HuH-7 (cell line): Measurements from ENCODE around the gene BPIFB4.
"Not testable (repeated sequence)": the region's sequence is repeated elsewhere in the genome, so short reads cannot be mapped to it uniquely, and the experiment has no call there.

Experiments
- DNase-seq: peaks from one replicate; pipeline ENCODE4 v3.0.0; 2011; ENCODE audit warnings: low spot score

BPIFB4 gene

DNA sequence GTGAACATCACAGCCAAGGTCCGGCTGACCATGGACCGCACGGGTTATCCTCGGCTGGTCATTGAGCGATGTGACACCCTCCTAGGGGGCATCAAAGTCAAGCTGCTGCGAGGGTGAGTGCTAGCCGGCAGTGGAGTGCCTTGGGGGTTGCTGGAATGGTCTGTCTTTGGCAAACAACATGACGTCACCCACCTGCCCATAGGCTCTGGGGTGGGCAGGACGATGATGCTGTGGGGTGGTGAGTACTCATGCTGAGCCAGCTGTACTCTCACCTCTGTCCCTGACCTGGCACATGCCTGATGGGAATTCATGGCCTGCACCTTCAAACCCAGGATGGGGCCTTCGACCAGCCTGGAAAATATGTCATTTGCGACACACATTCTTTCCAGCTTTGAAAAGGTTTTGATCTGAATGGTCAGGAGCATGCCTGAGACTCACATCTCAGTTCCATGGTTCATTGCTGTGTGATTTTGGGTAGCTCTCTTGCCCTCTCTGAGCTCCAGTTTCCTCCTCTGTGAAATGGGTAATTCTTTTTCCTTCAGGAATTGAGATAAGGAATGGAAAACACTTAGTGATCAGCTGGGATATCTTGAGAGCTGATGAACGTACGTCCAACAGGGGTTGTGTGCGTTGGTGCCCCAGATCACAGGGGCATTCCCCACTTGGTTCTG is 6.7 kb downstream of the BPIFB4 start:
- no peak for DNase-seq

DNA sequence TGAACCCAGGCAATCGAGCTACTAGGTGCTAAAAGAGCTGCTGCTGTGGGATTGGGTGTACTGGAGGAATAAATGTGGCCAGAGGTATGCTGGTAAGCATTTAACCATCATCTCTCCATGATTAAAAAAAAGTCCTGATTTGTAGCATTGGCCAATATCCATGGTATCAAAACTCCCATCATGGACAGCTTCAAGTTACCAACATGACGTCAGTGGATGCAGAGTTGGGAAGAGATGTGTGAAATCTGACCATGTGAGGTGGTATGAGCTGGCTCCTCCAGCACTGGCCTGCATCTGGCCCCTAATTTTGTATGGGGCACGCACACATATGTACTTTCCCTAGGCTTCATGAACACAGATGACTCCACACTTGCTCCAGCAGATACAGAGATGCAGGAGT is 11.7 kb downstream of the BPIFB4 start:
- DNase-seq, result no peak

DNA sequence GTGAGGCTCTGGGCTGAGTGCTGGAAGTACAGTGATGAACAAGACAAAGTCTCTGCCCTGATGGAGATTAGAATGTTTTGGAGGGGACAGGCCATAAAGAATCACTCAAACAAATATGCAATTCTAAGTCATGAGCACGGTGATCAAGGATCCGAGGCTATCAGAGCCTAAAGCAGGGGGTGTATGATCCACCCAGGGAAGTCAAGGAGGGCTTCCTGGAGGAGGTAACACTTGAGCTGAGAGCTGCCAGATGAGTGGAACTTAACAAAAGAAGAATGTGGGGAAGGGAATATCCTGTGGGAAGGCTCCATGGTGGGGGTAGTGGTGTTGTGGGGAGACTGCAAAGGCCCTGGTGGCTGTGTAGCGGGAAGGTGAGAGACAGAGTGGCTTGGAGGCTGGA is 12.2 kb downstream of the BPIFB4 start:
- no peak for DNase-seq

DNA sequence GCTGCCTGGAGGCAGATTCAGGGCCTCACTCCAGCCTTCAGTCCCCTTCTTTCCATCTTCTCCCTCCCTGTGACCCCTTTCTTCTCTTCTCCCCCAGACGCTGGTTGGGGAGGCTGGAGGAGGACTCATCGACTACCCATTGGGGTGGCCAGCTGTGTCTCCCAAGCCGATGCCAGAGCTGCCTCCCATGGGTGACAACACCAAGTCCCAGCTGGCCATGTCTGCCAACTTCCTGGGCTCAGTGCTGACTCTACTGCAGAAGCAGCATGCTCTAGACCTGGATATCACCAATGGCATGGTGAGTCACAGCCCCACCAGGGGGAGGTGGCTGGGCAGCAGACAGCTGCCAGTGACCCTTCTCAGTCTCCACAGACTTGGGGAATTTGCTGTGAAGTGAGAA is 12.9 kb downstream of the BPIFB4 start:
- no peak for DNase-seq

DNA sequence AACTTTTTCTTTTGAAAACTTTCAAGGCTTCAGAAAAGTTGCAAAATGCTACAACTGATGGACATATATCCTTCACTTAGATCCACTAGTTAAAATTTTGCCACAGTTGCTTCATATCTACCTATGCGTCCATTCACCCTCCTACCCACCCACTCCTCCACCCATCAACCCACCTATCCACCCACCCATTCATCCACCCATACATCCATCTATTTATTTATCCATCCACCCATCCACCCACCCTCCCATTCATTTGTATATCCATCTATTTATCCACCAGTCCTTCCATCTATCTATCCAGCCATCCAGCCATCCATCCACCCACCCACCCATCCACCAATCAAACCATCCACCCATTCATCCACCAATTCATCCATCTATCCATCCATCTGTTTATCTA is 13.6 kb downstream of the BPIFB4 start:
- DNase-seq, result no peak

DNA sequence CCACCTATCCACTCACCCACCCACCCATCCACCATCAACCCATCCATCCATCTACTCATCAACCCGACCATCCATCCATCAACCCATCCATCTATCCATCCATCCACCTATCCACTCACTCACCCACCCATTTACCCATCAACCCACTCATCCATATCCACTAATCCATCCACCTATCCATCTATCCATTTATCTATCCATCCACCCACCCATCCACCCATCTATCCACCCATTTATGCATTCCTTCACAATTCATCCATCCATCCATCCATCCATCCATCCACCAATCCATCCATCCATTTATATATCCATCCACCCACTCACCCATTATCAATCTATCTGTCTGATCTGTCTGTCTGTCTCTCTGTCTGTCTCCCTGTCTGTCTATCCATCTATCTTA is 14.1 kb downstream of the BPIFB4 start:
- DNase-seq, result no peak

DNA sequence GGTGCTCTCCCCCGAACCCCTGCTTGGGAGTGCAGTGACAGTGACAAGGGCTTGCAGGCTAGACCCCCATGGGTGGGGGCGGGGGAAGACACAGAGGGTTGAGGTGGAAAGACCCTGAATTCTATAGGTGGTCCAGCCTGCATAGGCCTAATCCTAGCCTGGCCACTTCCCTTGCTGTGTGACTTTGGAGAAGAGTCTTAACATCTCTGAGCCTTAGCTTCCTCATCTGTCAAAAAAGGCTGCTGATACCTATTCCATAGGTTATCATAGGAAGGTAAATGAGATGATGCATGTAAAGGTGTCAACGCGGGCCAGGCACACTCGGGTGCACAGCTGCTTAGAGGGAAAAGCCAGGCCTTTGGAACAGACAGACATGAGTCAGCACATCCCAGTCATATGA is 15.8 kb downstream of the BPIFB4 start:
- DNase-seq, result no peak

DNA sequence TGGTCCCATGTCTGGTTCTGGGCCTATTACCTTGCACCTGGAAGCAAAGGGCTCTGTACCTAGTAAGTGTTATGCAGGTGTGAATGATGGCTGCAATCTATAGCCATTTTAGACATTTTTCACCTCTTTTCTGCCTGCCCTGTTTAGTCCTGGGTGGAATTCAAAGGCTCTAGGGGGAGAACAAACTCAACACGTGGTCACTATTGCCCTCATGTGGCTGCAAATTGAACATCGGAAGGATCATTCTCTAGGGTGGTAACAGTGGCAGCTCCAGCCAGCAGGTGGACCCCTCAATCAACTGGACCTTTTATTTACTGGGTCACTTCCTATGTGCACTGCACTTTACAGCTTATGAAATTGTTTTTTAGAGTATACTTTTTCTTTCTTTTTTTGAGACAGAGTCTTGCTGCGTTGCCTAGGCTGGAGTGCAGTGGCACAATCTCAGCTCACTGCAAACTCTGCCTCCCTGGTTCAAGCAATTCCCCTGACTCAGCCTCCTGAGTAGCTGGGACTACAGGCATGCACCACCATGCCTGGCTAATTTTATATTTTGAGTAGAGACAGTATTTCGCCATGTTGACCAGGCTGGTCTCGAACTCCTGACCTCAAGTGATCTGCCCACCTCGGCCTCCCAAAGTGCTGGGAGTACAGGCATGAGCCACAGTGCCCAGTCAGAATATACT is 16.6 kb downstream of the BPIFB4 start:
- DNase-seq, result peak; percentile 96

DNA sequence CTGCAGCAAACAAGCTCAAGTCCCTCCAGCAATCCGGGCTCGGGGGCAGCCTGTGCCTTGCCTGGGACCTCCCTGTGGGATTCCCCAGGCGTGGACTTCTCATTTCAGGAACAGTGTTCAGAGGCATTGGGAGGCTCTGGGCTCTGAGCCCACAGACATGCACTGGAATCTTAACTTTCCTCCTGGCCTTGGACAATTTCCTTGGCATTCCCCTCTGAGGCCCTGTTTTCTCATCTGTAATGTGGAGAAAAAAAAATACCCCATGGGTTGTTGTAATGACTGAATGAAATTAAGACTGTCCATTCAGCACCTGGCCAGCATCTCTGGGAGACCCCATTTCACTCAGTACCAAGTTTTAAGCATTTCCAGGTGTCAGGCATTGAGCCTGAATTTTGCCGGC is 17.6 kb downstream of the BPIFB4 start:
- DNase-seq, result no peak

DNA sequence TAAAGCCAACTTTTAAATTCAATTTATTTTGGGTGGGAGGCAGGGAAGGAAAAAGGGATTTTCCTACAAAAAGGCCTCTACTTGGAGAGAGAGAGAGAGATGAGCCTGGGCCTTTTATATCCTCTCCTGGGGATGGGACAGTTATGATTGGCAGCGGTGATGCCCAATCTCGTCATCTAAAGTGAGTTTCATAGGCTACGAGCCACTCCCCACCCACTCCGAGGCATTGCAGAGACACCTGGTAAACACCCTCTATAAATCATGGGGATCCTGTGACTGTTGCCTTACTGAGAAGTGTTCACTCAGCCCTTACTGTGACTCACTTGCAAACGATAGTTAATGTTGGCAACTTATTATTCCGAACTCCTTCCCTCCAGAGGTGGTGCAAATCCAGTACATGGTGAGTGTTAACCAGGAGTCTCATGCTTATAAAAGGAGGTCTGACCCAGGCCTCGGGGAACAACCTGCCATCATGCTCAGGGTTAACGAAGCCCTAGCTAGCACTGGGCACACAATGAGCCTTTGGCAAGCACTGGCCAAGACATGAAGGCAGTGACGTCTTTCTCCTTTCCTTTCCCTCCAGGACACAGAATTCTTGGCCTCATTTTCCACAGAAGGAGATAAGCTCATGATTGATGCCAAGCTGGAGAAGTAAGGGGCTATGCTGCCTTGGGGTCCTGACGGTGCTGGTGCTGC is 20.5 kb downstream of the BPIFB4 start:
- no peak for DNase-seq

DNA sequence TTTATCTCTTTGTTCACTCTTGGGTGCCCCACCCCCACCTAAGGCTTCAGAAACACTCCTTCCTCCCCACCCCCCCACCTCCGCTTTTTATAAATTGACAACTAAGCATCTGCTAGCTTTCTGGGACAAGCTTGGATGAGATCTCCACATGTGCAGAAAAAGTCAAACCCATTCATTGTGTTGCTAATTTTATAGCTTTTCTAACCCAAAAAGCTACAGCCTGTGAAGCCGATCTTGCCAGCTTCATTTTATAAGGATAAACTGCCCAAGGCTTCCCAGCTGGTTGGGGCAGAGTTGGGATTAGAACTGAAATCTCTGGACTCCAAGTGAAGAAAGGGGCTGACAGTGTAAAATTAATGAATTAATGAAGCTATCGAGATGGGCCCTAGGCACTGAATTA is 24.1 kb downstream of the BPIFB4 start:
- no peak for DNase-seq

DNA sequence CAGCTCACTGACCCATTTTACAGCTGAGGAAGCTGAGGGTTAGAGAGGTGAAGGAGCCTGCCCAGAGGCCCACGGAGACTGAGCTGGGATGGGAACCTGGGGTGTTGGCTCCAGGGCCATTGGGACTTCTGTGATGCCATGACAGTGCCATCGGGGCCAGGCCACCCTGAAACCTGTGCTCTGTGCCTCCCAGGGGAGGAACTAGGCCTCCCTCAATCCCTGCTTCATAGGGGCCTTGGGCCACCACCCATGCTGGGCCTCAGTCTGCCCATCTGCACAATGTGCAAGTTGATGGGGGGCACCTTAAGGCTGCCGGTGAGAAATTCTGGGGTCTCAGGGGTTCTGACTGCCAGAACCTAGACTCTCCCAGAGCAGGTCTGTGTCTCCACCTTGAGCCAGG is 24.9 kb downstream of the BPIFB4 start:
- no peak for DNase-seq

DNA sequence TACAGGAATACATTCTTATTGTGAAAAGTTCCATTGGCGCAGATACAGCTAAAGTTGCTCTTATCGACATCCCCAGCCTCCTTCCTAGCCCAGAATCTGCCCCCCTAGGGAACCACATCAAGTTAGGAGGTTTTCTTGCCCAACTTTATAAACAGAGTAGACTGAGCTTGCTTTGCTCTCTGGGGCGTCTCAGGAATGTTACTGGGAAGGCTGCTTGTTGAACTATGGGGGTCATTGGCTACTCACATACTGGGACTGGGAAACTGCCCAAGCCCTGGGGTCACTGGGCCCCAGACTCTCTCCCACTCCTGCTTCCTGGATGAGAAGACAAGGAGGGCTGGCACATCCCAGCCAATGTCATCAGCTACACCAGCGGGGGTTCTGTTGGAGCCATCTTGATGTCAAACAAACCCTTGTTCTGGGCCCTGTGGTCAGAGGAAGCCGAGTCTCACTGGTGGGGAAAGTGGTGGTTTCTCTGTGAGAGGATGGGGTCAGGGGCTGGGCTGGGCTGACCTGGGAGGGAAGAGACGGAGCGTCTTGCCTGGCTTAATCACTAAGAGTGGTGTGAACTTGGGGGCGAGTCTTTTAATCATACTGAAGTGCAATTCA is 26.0 kb downstream of the BPIFB4 start:
- no peak for DNase-seq

DNA sequence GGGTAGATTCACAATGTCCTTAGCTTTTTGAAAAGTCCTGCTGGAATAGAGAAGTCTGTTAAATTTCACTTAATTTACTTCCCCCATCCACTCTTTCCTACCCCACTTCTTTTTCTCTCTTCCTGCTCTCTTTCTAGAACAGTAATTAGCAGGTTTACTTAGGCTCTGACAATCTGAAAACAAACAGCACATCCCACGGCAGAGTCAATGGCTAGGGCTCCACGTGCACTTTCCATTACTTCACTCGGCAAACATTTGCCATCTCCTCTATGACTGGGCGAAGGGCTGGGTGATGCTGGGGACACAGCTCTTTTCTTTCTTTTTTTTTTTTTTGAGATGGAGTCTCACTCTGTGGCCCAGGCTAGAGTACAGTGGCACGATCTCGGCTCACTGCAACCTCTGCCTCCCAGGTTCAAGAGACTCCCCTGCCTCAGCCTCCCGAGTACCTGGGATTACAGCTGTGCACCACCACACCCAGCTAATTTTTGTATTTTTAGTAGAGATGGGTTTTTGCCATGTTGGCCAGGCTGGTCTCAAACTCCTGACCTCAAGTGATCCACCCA is 26.7 kb downstream of the BPIFB4 start:
- peak; percentile 73 for DNase-seq

DNA sequence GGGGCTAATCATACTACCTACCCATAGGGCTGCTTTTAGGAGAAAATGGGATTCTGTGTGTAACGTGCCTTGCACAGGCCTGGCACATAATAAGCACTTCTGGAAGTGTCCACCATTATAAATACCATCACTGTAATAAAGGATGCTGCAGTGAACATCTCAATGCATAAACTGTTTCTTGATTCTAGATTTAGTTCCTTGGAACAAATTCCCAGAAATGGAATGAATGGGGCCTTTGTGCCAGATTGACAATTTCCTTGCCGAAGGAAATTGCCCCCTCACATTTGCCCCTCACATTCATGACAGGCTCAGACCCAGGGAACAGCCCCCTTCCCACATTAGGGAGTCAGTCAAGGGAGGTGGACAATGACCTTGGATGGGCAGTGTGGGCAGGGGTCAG is 29.2 kb downstream of the BPIFB4 start:
- no peak for DNase-seq

DNA sequence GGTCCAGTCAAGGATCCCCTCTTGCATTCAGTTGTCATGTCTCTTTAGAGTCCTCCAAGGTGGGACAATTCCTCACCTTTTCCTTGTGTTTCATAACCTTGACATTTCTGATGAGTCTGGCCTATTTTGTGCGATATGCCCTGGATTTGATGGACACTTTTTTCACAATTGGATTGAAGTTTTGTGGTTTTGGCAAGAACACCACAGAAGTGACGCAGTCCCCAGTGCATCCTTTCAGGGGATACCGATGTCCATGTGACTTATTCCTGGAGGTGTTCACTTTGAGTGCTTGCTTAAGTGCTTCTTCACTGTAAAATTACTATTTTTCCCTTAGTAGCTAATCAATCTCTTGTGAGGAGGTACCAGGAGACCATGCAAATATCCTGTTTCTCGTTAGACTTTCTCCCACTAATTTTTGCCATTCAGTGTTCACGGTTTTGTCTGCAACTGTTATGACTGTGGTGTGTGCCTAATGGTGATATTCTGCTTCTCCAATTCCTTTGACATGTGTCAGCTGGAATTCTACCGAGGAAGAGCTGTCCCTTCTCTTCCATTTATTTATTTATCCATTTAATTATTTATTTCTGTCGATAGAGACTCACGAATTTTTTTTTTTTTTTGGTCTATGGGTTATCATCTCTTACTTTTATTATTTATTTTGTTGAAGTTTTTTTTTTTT is 30.8 kb downstream of the BPIFB4 start:
- DNase-seq, result no peak

DNA sequence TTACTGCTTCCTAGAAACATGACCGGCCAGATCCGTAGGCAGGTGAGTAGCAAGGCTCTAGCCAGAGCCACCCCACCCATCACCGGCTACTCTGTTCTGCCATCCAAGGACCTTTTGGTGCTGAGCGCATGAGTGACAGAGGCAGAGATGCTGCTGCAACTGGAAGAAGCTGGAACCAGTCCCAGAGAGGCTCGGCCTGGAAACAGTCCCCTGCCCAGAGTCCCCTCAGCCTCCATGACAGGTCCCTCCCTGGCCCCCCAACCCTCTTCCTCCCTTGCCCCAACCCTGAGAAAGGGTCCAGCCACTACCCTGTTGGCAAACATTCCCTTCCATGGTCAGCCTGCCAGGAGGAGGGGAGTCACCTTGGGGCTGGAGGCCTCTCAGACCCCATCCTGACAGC is 31.9 kb downstream of the BPIFB4 start:
- no peak for DNase-seq

DNA sequence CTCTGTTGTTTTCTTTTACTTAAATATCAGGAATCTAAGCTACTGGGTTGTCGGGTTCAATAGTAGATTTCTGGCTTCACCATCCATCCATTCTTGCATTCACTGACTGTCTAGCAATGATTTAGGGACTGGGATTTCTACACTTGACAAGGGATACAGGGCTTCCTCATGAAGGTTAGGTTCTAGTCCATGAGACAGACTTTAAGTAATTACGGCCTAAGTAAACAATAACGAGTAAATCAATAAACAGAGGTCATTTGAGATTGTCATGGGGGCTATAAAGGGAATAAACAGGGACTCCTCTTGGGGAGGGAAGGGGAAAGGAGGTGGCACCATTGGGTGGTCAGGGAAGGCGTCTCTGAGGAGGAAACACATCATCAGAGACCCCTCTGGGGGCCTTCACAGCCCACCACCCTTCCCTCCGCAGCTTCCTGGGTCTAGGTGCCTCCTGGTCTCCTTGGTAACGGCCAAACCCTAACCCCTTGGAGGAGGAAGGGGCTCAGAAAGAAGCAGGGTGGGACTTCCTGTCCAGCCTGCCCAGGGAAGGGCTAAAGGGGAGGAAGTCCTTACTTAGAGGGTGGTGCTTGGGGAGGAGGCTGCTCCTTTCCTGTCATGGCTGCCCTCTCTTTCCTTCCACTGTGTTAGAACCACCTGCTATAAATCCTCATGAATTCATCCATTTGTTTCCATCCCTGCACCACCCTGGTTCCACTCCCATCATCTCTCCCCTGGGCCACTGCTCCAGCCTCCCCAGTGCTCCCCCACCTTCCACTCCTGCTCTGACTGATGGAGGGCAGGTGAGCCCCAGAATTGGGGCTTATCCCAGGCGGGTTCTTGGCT is 33.3 kb downstream of the BPIFB4 start:
- no peak for DNase-seq

DNA sequence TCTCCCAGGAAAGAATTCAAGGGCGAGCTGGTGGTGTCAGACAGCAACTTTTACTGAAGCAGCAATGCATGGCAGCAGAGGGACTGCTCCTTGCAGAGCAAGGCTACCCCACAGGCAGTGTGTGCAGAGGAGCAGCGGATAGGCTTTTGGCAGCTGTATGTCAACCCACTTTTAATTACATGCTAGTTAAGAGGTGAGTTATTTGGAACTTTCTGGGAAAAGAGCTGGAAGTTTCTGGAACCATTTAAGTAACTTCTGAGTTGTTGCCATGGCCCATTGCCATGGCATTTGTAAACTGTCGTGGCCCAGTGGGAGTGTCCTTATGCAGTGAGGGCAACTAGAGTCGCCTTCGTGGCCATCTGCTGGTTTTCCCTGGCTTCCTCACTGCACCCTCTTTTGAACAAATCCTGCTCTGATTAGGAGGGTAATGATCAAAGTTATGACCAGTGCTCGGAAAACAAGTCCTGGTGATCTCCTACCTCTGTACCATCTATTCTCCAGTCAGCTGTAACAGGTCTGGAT is 34.0 kb downstream of the BPIFB4 start:
- no peak for DNase-seq

DNA sequence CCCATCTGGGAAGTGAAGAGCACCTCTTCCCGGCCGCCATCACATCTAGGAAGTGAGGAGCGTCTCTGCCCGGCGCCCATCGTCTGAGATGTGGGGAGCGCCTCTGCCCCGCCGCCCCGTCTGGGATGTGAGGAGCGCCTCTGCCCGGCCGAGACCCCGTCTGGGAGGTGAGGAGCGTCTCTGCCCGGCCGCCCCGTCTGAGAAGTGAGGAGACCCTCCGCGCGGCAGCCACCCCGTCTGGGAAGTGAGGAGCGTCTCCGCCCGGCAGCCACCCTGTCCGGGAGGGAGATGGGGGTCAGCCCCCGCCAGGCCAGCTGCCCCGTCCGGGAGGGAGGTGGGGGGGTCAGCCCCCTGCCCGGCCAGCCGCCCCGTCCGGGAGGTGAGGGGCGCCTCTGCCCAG is 36.1 kb downstream of the BPIFB4 start:
- DNase-seq, result not testable (repeated sequence)
